Bronchial epithelial cell (primary cell): ENCODE measurements around the gene WDFY4. TPM values are rescaled to one million over a fixed set of nuclear protein-coding genes. Genes with fewer than 3 reads are reported as not detected.
A peak's percentile ranks its signal among the peaks of the same experiment; 100 is the strongest.

Source experiments
- DNase-seq: peaks from one replicate; pipeline ENCODE4 v3.0.0-alpha.2; 2010; ENCODE audit warnings: low read depth
- FAIRE-seq: peaks from 2 replicates; lab custom pipeline; 2011; peaks lifted over from hg19 to GRCh38; lab: Jason Lieb, UNC
- H3K27me3 ChIP-seq: 2 replicates; pipeline ENCODE4 v1.5.1; 2011; ENCODE audit warnings: low read length; ENCODE audit not compliant: control insufficient read depth, insufficient read depth
- H3K36me3 ChIP-seq: 2 replicates; pipeline ENCODE4 v1.5.1; 2011; ENCODE audit warnings: low read length; ENCODE audit not compliant: control insufficient read depth, insufficient read depth
- H3K4me3 ChIP-seq: 2 replicates; pipeline ENCODE4 v1.5.1; 2011; ENCODE audit warnings: mild to moderate bottlenecking, low read depth, low read length, control low read depth
- total RNA-seq: library from RNA; depleted of rRNA; stranded (reverse); fragments of >200 nt; gene quantifications from 2 replicates; pipeline ENCODE4 v1.2.1, GENCODE V29; 2014
- TF ChIP-seq, protein P1 (sequence below): IDR thresholded peaks from 2 replicates; pipeline ENCODE4 v1.5.1; 2011; ENCODE audit warnings: mild to moderate bottlenecking, moderate library complexity, low read length, control low read depth, inconsistent platforms; ENCODE audit not compliant: insufficient read depth, severe bottlenecking

The WDFY4 gene
- total RNA-seq, 1 donor from 2014 or later = under 0.01 TPM

DNA sequence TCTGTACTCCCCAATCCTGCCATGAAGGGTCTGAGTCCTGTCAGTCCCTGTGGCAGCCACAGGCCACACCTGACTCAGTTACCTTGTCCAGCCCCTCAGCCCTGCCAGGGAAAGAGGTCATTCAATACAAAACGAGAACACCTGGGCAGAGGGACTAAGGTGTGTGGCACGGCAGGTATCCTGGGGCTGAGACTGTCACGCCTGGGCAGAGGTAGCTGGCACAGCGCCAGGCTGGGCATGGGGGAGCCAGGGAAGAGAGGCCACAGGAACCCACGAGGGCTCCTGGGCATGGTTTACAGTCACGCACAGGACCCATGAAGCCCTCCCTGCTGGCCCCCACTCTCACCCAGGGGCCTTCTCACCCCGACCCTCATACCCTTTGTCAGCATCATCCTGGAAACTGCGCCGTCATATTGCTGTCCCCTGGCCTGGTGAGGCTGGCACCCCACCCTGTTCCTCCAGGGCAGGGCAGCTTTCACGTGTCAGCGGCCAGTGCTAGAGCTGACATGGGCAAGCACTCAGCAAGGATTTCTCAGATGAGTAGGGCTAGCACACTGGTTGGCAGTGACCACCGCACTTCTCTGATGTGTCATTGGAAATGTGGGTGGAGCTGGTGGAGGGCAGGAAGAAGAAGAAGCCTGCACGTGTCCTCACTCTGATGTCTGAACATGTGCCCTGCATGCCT lies 212.2 kb downstream of the WDFY4 start:
- no peak for DNase-seq
- TF ChIP-seq, protein P1, sequence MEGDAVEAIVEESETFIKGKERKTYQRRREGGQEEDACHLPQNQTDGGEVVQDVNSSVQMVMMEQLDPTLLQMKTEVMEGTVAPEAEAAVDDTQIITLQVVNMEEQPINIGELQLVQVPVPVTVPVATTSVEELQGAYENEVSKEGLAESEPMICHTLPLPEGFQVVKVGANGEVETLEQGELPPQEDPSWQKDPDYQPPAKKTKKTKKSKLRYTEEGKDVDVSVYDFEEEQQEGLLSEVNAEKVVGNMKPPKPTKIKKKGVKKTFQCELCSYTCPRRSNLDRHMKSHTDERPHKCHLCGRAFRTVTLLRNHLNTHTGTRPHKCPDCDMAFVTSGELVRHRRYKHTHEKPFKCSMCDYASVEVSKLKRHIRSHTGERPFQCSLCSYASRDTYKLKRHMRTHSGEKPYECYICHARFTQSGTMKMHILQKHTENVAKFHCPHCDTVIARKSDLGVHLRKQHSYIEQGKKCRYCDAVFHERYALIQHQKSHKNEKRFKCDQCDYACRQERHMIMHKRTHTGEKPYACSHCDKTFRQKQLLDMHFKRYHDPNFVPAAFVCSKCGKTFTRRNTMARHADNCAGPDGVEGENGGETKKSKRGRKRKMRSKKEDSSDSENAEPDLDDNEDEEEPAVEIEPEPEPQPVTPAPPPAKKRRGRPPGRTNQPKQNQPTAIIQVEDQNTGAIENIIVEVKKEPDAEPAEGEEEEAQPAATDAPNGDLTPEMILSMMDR = no peak
- no peak overlapping the region for H3K4me3 ChIP-seq
- no peaks in the 10 kb centered on the region for H3K27me3 ChIP-seq
- H3K36me3 ChIP-seq = no peaks in the 10 kb centered on the region
- no peak for FAIRE-seq

DNA sequence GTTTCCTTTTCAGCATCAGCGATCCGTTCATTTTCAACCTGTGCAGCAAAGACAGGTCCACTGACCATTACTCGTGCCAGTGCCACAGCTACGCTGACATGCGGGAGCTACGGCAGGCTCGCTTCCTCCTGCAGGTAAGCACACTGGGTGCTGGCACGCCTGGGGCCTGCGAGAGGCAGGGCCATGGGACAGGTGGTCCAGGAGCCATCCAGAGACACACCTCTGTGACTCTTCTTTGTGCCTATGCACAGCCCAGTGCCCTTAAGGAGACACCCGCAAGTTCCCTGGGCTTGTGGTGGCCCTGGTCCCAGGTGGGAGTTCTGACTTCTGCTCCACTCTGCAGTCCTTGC lies 212.7 kb downstream of the WDFY4 start:
- DNase-seq (no peak), FAIRE-seq (no peak)
- H3K4me3 ChIP-seq = no peak overlapping the region
- no peaks in the 10 kb centered on the region for H3K27me3 ChIP-seq
- TF ChIP-seq, protein P1 = no peak
- H3K36me3 ChIP-seq = no peaks in the 10 kb centered on the region

DNA sequence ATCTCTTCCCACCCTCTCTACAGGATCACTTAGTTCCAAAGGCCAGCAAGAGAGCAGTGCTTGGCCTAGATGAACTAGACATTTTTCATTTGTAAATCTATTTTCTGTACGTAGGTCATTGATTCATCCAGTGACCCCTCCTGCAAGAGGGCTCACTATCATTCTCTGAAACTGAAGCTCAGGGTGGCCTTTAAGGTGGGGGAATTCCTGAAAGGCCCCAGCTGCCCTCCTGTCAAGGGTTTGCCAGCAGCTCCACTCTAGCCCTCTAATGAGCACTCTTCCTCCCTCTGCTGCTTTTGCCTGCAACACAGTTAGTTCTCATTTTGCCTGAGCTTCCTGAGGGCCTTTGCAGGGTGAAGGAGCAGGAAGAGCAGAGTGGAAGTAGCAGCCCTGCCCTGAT lies 213.8 kb downstream of the WDFY4 start:
- H3K27me3 ChIP-seq = no peaks in the 10 kb centered on the region
- FAIRE-seq (no peak), DNase-seq (no peak)
- no peaks in the 10 kb centered on the region for H3K36me3 ChIP-seq
- no peak overlapping the region for H3K4me3 ChIP-seq
- TF ChIP-seq, protein P1 = no peak

DNA sequence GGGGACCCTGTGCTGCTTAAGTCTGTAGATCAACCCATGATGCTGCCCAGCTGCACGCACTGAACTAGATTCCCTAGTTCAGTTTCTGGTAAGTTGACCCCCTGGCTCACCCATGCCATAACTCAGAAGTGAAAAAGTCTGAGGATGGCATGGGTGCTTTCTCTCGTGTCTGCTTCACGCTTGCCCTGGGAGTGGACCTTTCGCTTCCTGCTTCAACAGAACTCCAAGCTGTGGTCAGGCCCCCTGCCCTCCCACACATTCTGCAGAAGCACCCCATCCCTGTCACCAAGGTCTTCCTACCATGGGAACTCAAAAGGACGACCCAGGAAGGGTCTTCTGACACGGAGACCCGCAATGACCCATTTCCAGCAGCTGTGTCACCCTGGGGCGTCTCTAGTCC lies 215.1 kb downstream of the WDFY4 start:
- FAIRE-seq = peak; percentile 55
- Histone ChIP-seq H3K27me3 (no peaks in the 10 kb centered on the region), H3K4me3 (no peak overlapping the region), H3K36me3 (no peaks in the 10 kb centered on the region)
- no peak for DNase-seq
- TF ChIP-seq, protein P1 = no peak

DNA sequence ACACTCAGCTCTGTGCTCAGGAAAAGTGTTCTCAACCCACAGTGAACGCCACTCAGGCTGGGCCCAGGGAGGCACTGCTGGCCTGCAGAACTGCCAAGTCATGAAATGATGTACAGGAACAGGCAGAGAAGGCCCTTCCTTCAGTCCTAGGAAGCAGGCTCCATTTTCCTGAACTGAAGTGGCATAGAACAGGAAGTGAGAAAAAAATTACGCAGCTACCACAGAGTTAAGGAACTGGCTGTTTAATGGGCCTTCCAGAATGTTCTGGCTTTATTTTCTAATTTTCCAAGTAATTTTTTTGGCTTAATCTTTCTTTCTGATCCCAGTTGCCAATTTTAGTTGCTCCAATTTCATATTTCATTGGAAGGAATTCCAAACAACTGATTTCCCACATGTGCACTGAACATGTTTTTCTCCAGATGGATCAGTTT lies 215.7 kb downstream of the WDFY4 start:
- DNase-seq (no peak), FAIRE-seq (no peak)
- TF ChIP-seq, protein P1 = no peak
- Histone ChIP-seq H3K27me3 (no peaks in the 10 kb centered on the region), H3K4me3 (no peak overlapping the region), H3K36me3 (no peaks in the 10 kb centered on the region)

GRCh38 chr10:48901319-48901718 lies 216.6 kb downstream of the WDFY4 start:
- no peak overlapping the region for H3K4me3 ChIP-seq
- H3K27me3 ChIP-seq = no peaks in the 10 kb centered on the region
- no peak for FAIRE-seq
- no peaks in the 10 kb centered on the region for H3K36me3 ChIP-seq
- no peak for DNase-seq
- TF ChIP-seq, protein P1 = no peak
